WTC11 (cell line): ENCODE data around the gene CD101. TPM values are rescaled to one million over a fixed set of nuclear protein-coding genes. Genes with fewer than 3 reads are reported as not detected.

Experiments used
- ATAC-seq: fragments of 200-7000 bp; cut with Tn5 transposase; 2 replicates; pipeline ENCODE4 v1.10.0; 2021; ENCODE audit warnings: mild to moderate bottlenecking, moderate library complexity
- CTCF ChIA-PET: fragments of 300-600 bp; sonication (Branson Sonifier 250); formaldehyde crosslinking; loops from one replicate; lab custom pipeline; 2021; ENCODE audit warnings: antibody characterized with exemption; lab: Charles Lee
- POLR2A ChIA-PET: fragments of 350-600 bp; sonication (Branson Sonifier 250); formaldehyde crosslinking; loops from one replicate; lab custom pipeline; 2021; ENCODE audit warnings: antibody characterized with exemption; lab: Charles Lee
- DNase-seq: peaks from one replicate; pipeline ENCODE4 v3.0.0; 2021; ENCODE audit warnings: low spot score
- H3K27ac Mint-ChIP-seq: 2 replicates; pipeline ENCODE4 v1.8.0; 2021; ENCODE audit warnings: mixed read lengths
- H3K27me3 Mint-ChIP-seq: 2 replicates; pipeline ENCODE4 v1.8.0; 2021; ENCODE audit warnings: low read depth, mild to moderate bottlenecking, moderate library complexity, mixed read lengths
- H3K36me3 Mint-ChIP-seq: 2 replicates; pipeline ENCODE4 v1.8.0; 2021; ENCODE audit warnings: mixed read lengths
- H3K4me1 Mint-ChIP-seq: 2 replicates; pipeline ENCODE4 v1.8.0; 2022; ENCODE audit warnings: mixed read lengths
- H3K4me3 Mint-ChIP-seq: 2 replicates; pipeline ENCODE4 v1.8.0; 2021; ENCODE audit warnings: mild to moderate bottlenecking, moderate library complexity, mixed read lengths
- H3K9me3 Mint-ChIP-seq: 2 replicates; pipeline ENCODE4 v1.8.0; 2021; ENCODE audit warnings: mixed read lengths
- ARID4B ChIP-seq: sonication (generic); formaldehyde crosslinking; IDR thresholded peaks from 2 replicates; pipeline ENCODE4 v1.8.0; 2023; ENCODE audit warnings: missing genetic modification reagents, mild to moderate bottlenecking, borderline replicate concordance
- ATF2 ChIP-seq: sonication (generic); formaldehyde crosslinking; IDR thresholded peaks from 2 replicates; pipeline ENCODE4 v1.8.1; 2022; ENCODE audit warnings: low read depth, missing genetic modification reagents, borderline replicate concordance
- CREB1 ChIP-seq: sonication (generic); formaldehyde crosslinking; IDR thresholded peaks from 2 replicates; pipeline ENCODE4 v1.8.0; 2023; ENCODE audit warnings: mild to moderate bottlenecking, missing genetic modification reagents
- ERG ChIP-seq: fragments of 250-450 bp; sonication (Bioruptor Pico); IDR thresholded peaks from 2 replicates; pipeline ENCODE4 v1.8.0; 2021; ENCODE audit warnings: mild to moderate bottlenecking
- ETV6 ChIP-seq: sonication (generic); formaldehyde crosslinking; IDR thresholded peaks from 2 replicates; pipeline ENCODE4 v1.8.1; 2022; ENCODE audit warnings: mild to moderate bottlenecking, missing genetic modification reagents
- FOXP4 ChIP-seq: sonication (generic); formaldehyde crosslinking; IDR thresholded peaks from 2 replicates; pipeline ENCODE4 v1.8.0; 2022; ENCODE audit warnings: mild to moderate bottlenecking, missing genetic modification reagents
- IRF2 ChIP-seq: sonication (generic); formaldehyde crosslinking; IDR thresholded peaks from 2 replicates; pipeline ENCODE4 v1.8.0; 2022; ENCODE audit warnings: low read depth, missing genetic modification reagents, borderline replicate concordance
- JAZF1 ChIP-seq: fragments of 250-450 bp; sonication (Bioruptor Pico); IDR thresholded peaks from 2 replicates; pipeline ENCODE4 v1.9.0; 2021; ENCODE audit warnings: moderate library complexity, mild to moderate bottlenecking, inconsistent platforms
- NFE2L1 ChIP-seq: sonication (generic); formaldehyde crosslinking; IDR thresholded peaks from 2 replicates; pipeline ENCODE4 v1.8.1; 2023; ENCODE audit warnings: missing genetic modification reagents
- NR2C2 ChIP-seq: sonication (generic); formaldehyde crosslinking; IDR thresholded peaks from 2 replicates; pipeline ENCODE4 v1.8.0; 2022; ENCODE audit warnings: mild to moderate bottlenecking, missing genetic modification reagents
- OVOL2 ChIP-seq: fragments of 250-450 bp; sonication (Bioruptor Pico); IDR thresholded peaks from 2 replicates; pipeline ENCODE4 v1.9.0; 2021; ENCODE audit warnings: mild to moderate bottlenecking, borderline replicate concordance
- PRDM15 ChIP-seq: sonication (generic); formaldehyde crosslinking; IDR thresholded peaks from 2 replicates; pipeline ENCODE4 v1.8.0; 2022; ENCODE audit warnings: missing genetic modification reagents
- SMAD3 ChIP-seq: sonication (generic); formaldehyde crosslinking; IDR thresholded peaks from 2 replicates; pipeline ENCODE4 v1.8.0; 2022; ENCODE audit warnings: missing genetic modification reagents, mild to moderate bottlenecking, borderline replicate concordance
- TCF7 ChIP-seq: sonication (generic); formaldehyde crosslinking; IDR thresholded peaks from 2 replicates; pipeline ENCODE4 v1.8.0; 2022; ENCODE audit warnings: mild to moderate bottlenecking, low read depth, missing genetic modification reagents, moderate library complexity
- ZNF219 ChIP-seq: sonication (generic); formaldehyde crosslinking; IDR thresholded peaks from 2 replicates; pipeline ENCODE4 v1.8.0; 2023; ENCODE audit warnings: missing genetic modification reagents, mild to moderate bottlenecking, borderline replicate concordance
- ZNF232 ChIP-seq: sonication (generic); formaldehyde crosslinking; IDR thresholded peaks from 2 replicates; pipeline ENCODE4 v1.8.0; 2022; ENCODE audit warnings: mild to moderate bottlenecking, missing genetic modification reagents
- ZNF396 ChIP-seq: fragments of 250-450 bp; sonication (Bioruptor Pico); IDR thresholded peaks from 2 replicates; pipeline ENCODE4 v1.8.0; 2021; ENCODE audit warnings: mild to moderate bottlenecking, moderate library complexity, borderline replicate concordance
- ZNF416 ChIP-seq: fragments of 250-450 bp; sonication (Bioruptor Pico); IDR thresholded peaks from 2 replicates; pipeline ENCODE4 v1.9.0; 2021; ENCODE audit warnings: mild to moderate bottlenecking, inconsistent platforms
- ZNF671 ChIP-seq: fragments of 250-450 bp; sonication (Bioruptor Pico); IDR thresholded peaks from 2 replicates; pipeline ENCODE4 v1.8.0; 2021; ENCODE audit warnings: mild to moderate bottlenecking
- total RNA-seq: library from RNA; stranded (reverse); gene quantifications from 3 replicates; pipeline ENCODE4 v1.2.3, GENCODE V29; 2021

CD101 gene
- total RNA-seq, 1 experiment from 2014 or later = 1.4 TPM

- Mint-ChIP-seq H3K36me3 (no peaks in the 10 kb centered on the region), H3K9me3 (no peaks in the 10 kb centered on the region), H3K27ac (no peak overlapping the region)
- POLR2A ChIA-PET = no interaction called here
- TF ChIP-seq ARID4B = no peak
- TF ChIP-seq CREB1 (CRISPR knock-in tag) = no peak
- TF ChIP-seq ZNF219 (CRISPR knock-in tag) = no peak
- TF ChIP-seq ZNF232 (CRISPR knock-in tag) = no peak
- TF ChIP-seq ETV6 (CRISPR knock-in tag) = no peak
- no peak for TF ChIP-seq PRDM15 (CRISPR knock-in tag)
- TF ChIP-seq, all 79 proteins: peak for 0
- ATAC-seq = no peak
- no peak overlapping the region for H3K4me3 Mint-ChIP-seq
- no peaks in the 10 kb centered on the region for H3K27me3 Mint-ChIP-seq
- no peak for DNase-seq
- CTCF ChIA-PET = interaction anchor here (1.2 kb wide), 1 partner anchor 344 kb away, joined by 3 read pairs; no protein-coding TSS in a partner anchor
- H3K4me1 Mint-ChIP-seq = peaks cover 8% of the 10 kb centered on the region
Measured at GRCh38 chr1:117017062-117017461, 15.5 kb downstream of the CD101 start.

- POLR2A ChIA-PET = no interaction called here
- Mint-ChIP-seq H3K27me3 (no peaks in the 10 kb centered on the region), H3K4me3 (no peak overlapping the region), H3K9me3 (no peaks in the 10 kb centered on the region), H3K4me1 (peaks cover 8% of the 10 kb centered on the region), H3K36me3 (no peaks in the 10 kb centered on the region), H3K27ac (no peak overlapping the region)
- CTCF ChIA-PET = interaction anchor here (1.2 kb wide), 1 partner anchor 345 kb away, joined by 3 read pairs; no protein-coding TSS in a partner anchor
- DNase-seq (no peak), ATAC-seq (no peak)
- no peak for TF ChIP-seq ZNF396
- no peak for TF ChIP-seq ERG (CRISPR knock-in tag)
Measured at GRCh38 chr1:117017648-117018047, 16.1 kb downstream of the CD101 start.

- Mint-ChIP-seq H3K36me3 (no peaks in the 10 kb centered on the region), H3K4me3 (no peak overlapping the region), H3K9me3 (no peaks in the 10 kb centered on the region), H3K27me3 (no peaks in the 10 kb centered on the region; the same call in 1 of the 2 replicates), H3K4me1 (peaks cover 3% of the 10 kb centered on the region), H3K27ac (no peak overlapping the region)
- CTCF ChIA-PET = interaction anchor here (1.1 kb wide), 1 partner anchor 11 kb away, joined by 3 read pairs; no protein-coding TSS in a partner anchor
- POLR2A ChIA-PET = no interaction called here
- DNase-seq = no peak
- no peak for ATAC-seq
- TF ChIP-seq ATF2 (CRISPR knock-in tag) (no peak), TCF7 (CRISPR knock-in tag) (no peak), ZNF671 (CRISPR knock-in tag) (no peak), NR2C2 (CRISPR knock-in tag) (no peak), ZNF416 (no peak), OVOL2 (CRISPR knock-in tag) (no peak), IRF2 (CRISPR knock-in tag) (no peak), ZNF396 (no peak), FOXP4 (CRISPR knock-in tag) (no peak), JAZF1 (CRISPR knock-in tag) (no peak), NFE2L1 (CRISPR knock-in tag) (no peak), SMAD3 (CRISPR knock-in tag) (no peak)
Measured at GRCh38 chr1:117020526-117021156, 19.1 kb downstream of the CD101 start.
